Left ventricle myocardium inferior (tissue), 1 donor: ENCODE results near the gene ABCA3. TPM values are rescaled to one million over a fixed set of nuclear protein-coding genes. Genes with fewer than 3 reads are reported as not detected.

Experiments
- DNase-seq: peaks from one replicate; pipeline ENCODE4 v3.0.0-alpha.2; 2020
- H3K27ac ChIP-seq: fragments of 200-600 bp; replicated peaks from 2 replicates; pipeline ENCODE4 v1.8.0; 2021
- H3K27me3 ChIP-seq: fragments of 200-600 bp; 2 replicates; pipeline ENCODE4 v1.8.0; 2021; ENCODE audit warnings: low read depth
- H3K36me3 ChIP-seq: fragments of 200-600 bp; 2 replicates; pipeline ENCODE4 v1.8.0; 2021
- H3K4me1 ChIP-seq: fragments of 200-600 bp; 2 replicates; pipeline ENCODE4 v1.8.0; 2021
- H3K4me3 ChIP-seq: fragments of 200-600 bp; 2 replicates; pipeline ENCODE4 v1.8.0; 2021; ENCODE audit warnings: mild to moderate bottlenecking, moderate library complexity
- H3K9me3 ChIP-seq: fragments of 200-600 bp; replicated peaks from 2 replicates; pipeline ENCODE4 v1.8.0; 2021
- CTCF ChIP-seq: fragments of 200-600 bp; IDR thresholded peaks from 2 replicates; pipeline ENCODE4 v1.8.0; 2021; ENCODE audit warnings: antibody characterized with exemption, mild to moderate bottlenecking, borderline replicate concordance
- intact Hi-C: fragments of 100-400 bp; cut with micrococcal nuclease; formaldehyde crosslinking; loops from one replicate; pipeline ENCODE4 v1.11.0; 2022
- total RNA-seq: library from RNA; stranded (reverse); fragmentation: NEBNext Ultra II Directional; extraction: Animal tissue kit (Norgen Biotek cat#: 25700); gene quantifications from one replicate; pipeline ENCODE4 v1.2.1, GENCODE V29; 2021
- donor health status: DM: no; HTN: yes; CAD: no; lungs with severe emphysema.

Gene ABCA3
- total RNA-seq, 1 donor from 2014 or later = 6.9 TPM

GRCh38 chr16:2238150-2238837, 102.2 kb downstream of the ABCA3 start:
- H3K4me3 ChIP-seq = peak overlapping the region; percentile 55
- H3K27ac ChIP-seq = peak overlapping the region; percentile 41
- intact Hi-C loops = no loop called here
- peaks cover 23% of the 10 kb centered on the region for H3K27me3 ChIP-seq
- no peaks in the 10 kb centered on the region for H3K9me3 ChIP-seq
- no peak for DNase-seq
- H3K4me1 ChIP-seq = peaks cover 25% of the 10 kb centered on the region
- TF ChIP-seq CTCF = no peak
- H3K36me3 ChIP-seq = peaks cover 58% of the 10 kb centered on the region

GRCh38 chr16:2237493-2238149, 102.9 kb downstream of the ABCA3 start:
- intact Hi-C loops = no loop called here
- H3K9me3 ChIP-seq = no peaks in the 10 kb centered on the region
- H3K4me1 ChIP-seq = peaks cover 25% of the 10 kb centered on the region
- H3K4me3 ChIP-seq = peak overlapping the region; percentile 55
- H3K27ac ChIP-seq = peak overlapping the region; percentile 41
- H3K27me3 ChIP-seq = peaks cover 23% of the 10 kb centered on the region
- no peak for TF ChIP-seq CTCF
- peaks cover 58% of the 10 kb centered on the region for H3K36me3 ChIP-seq
- DNase-seq = no peak

GRCh38 chr16:2237102-2237482, 103.4 kb downstream of the ABCA3 start:
- peaks cover 58% of the 10 kb centered on the region for H3K36me3 ChIP-seq
- peaks cover 25% of the 10 kb centered on the region for H3K4me1 ChIP-seq
- peaks cover 23% of the 10 kb centered on the region for H3K27me3 ChIP-seq
- no peak overlapping the region for H3K27ac ChIP-seq
- intact Hi-C loops = no loop called here
- peak overlapping the region; percentile 55 for H3K4me3 ChIP-seq
- H3K9me3 ChIP-seq = no peaks in the 10 kb centered on the region
- DNase-seq = no peak
- TF ChIP-seq CTCF = no peak

DNA sequence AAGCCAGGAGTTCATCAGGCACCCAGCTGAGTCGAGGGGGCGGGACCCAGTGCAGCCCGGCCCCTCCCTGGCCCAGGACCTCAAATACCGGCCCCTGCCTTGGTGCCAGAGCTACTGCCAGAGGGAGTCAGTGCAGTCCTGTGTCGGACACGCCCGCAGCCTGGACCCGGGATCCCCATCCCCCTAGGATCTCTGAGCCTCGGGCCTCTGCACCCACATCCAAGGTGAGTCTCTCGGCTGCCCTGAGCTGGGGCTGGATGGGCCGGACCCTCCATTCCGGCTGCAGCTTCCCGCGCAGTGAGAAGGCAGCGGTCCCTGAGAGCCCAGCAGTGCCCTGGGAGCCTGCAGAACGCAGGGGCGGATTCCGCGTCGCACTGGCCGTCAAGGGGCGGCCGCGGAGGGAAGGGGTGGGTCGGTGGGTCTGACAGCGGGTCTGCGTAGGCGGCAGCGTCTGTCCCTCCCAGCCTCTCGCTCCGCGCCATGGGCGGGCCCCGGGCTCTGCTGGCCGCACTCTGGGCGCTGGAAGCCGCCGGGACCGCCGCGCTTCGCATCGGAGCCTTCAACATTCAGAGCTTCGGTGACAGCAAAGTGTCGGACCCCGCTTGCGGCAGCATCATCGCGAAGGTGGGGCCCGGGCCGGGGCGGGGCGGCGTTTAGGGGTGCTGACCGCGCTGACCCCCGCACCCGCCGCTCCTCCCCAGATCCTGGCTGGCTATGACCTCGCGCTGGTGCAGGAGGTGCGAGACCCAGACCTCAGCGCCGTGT, 104.0 kb downstream of the ABCA3 start, which contains the start of gene DNASE1L2:
Gene DNASE1L2 (plus strand): TSS at position 108 of the 765 bp plus-strand sequence. CDS start 373 bp downstream, at position 481.
- H3K27me3 ChIP-seq = peaks cover 23% of the 10 kb centered on the region
- no peak for TF ChIP-seq CTCF
- H3K27ac ChIP-seq = no peak within 1 kb of the TSS
- peaks cover 25% of the 10 kb centered on the region for H3K4me1 ChIP-seq
- intact Hi-C loops = no loop called here
- peak within 1 kb of the TSS; percentile 55 for H3K4me3 ChIP-seq
- no peaks in the 10 kb centered on the region for H3K9me3 ChIP-seq
- no peak for DNase-seq
- peaks cover 58% of the 10 kb centered on the region for H3K36me3 ChIP-seq

- Histone ChIP-seq H3K4me1 (peaks cover 25% of the 10 kb centered on the region), H3K4me3 (peak overlapping the region; percentile 55), H3K36me3 (peaks cover 59% of the 10 kb centered on the region), H3K27ac (no peak overlapping the region), H3K27me3 (peaks cover 23% of the 10 kb centered on the region), H3K9me3 (no peaks in the 10 kb centered on the region)
- intact Hi-C loops = no loop called here
- DNase-seq = no peak
- no peak for TF ChIP-seq CTCF
Observed at GRCh38 chr16:2235695-2236336, 104.7 kb downstream of the ABCA3 start.
